Stimulated activated naive B cell treated with anti-CD40 and anti-IgM and Interleukin-4, amounts not matched to agents 10 μg/mL and 1 μg/mL and 100 μg/mL, for 72 hours (primary cell): ENCODE results near the gene IFT80.

ENCODE experiments used
- ATAC-seq, 2 donors: fragments of 150-1000 bp; cut with Tn5 transposase; replicated peaks; 2 replicates each; pipeline ENCODE4 v1.10.0; 2021; ENCODE audit warnings: moderate library complexity in 1 of 2
- DNase-seq: peaks from one replicate; pipeline ENCODE4 v3.0.0; 2021
- H3K27ac Mint-ChIP-seq: one replicate; pipeline ENCODE4 v1.8.0; 2022; ENCODE audit warnings: mild to moderate bottlenecking, mixed read lengths
- H3K27me3 Mint-ChIP-seq, 2 donors: one replicate each; pipeline ENCODE4 v1.8.0; 2022; ENCODE audit warnings: mixed read lengths in 2 of 2
- H3K36me3 Mint-ChIP-seq, 2 donors: one replicate each; pipeline ENCODE4 v1.8.0; 2022; ENCODE audit warnings: mixed read lengths in 2 of 2, mild to moderate bottlenecking in 1 of 2
- H3K4me1 Mint-ChIP-seq, 2 donors: one replicate each; pipeline ENCODE4 v1.8.0; 2022; ENCODE audit warnings: mixed read lengths in 2 of 2, mild to moderate bottlenecking in 1 of 2
- H3K4me3 Mint-ChIP-seq, 2 donors: one replicate each; pipeline ENCODE4 v1.8.0; 2022; ENCODE audit warnings: mild to moderate bottlenecking in 2 of 2, mixed read lengths in 2 of 2, moderate library complexity in 1 of 2
- H3K9me3 Mint-ChIP-seq, 2 donors: one replicate each; pipeline ENCODE4 v1.8.0; 2022; ENCODE audit warnings: mixed read lengths in 2 of 2, mild to moderate bottlenecking in 1 of 2

Gene IFT80

GRCh38 chr3:160390565-160391138, 8.4 kb downstream of the IFT80 start:
- no peak for ATAC-seq
- Mint-ChIP-seq H3K27me3 (no peaks in the 10 kb centered on the region), H3K9me3 (no peaks in the 10 kb centered on the region), H3K4me3 (no peak overlapping the region), H3K4me1 (peaks cover 1 to 6% of the 10 kb centered on the region in 2 donors), H3K36me3 (peaks cover 8 to 14% of the 10 kb centered on the region in 2 donors), H3K27ac (no peak overlapping the region)
- DNase-seq, result no peak

- DNase-seq, result no peak
- Mint-ChIP-seq H3K27ac (no peak overlapping the region), H3K27me3 (no peaks in the 10 kb centered on the region), H3K4me1 (peaks cover 0 to 5% of the 10 kb centered on the region in 2 donors), H3K4me3 (no peak overlapping the region), H3K9me3 (no peaks in the 10 kb centered on the region), H3K36me3 (peaks cover 18 to 19% of the 10 kb centered on the region in 2 donors)
- ATAC-seq, result no peak
Measured at GRCh38 chr3:160384639-160385318, 14.2 kb downstream of the IFT80 start.

- Mint-ChIP-seq H3K36me3 (peaks cover 7 to 13% of the 10 kb centered on the region in 2 donors), H3K27ac (no peak overlapping the region), H3K4me3 (no peak overlapping the region), H3K9me3 (no peaks in the 10 kb centered on the region), H3K4me1 (peaks cover 0 to 5% of the 10 kb centered on the region in 2 donors), H3K27me3 (no peaks in the 10 kb centered on the region)
- DNase-seq (no peak), ATAC-seq (no peak)
Measured at GRCh38 chr3:160381470-160381869, 17.6 kb downstream of the IFT80 start.

- Mint-ChIP-seq H3K27me3 (no peaks in the 10 kb centered on the region), H3K27ac (no peak overlapping the region), H3K36me3 (peaks cover 7 to 17% of the 10 kb centered on the region in 2 donors), H3K9me3 (no peaks in the 10 kb centered on the region), H3K4me1 (no peaks in the 10 kb centered on the region), H3K4me3 (no peak overlapping the region)
- DNase-seq (no peak), ATAC-seq (no peak)
Measured at GRCh38 chr3:160379628-160380214, 19.3 kb downstream of the IFT80 start.

GRCh38 chr3:160378331-160379109, 20.5 kb downstream of the IFT80 start:
- Mint-ChIP-seq H3K27ac (no peak overlapping the region), H3K4me1 (no peaks in the 10 kb centered on the region), H3K27me3 (no peaks in the 10 kb centered on the region), H3K4me3 (no peak overlapping the region), H3K9me3 (no peaks in the 10 kb centered on the region), H3K36me3 (peaks cover 14 to 29% of the 10 kb centered on the region in 2 donors)
- DNase-seq (no peak), ATAC-seq (no peak)

- DNase-seq, result no peak
- Mint-ChIP-seq H3K27me3 (no peaks in the 10 kb centered on the region), H3K36me3 (peaks cover 11 to 31% of the 10 kb centered on the region in 2 donors)
Measured at GRCh38 chr3:160376681-160377080, 22.3 kb downstream of the IFT80 start.

GRCh38 chr3:160374925-160375324, 24.1 kb downstream of the IFT80 start:
- H3K36me3 Mint-ChIP-seq, result peaks cover 16 to 35% of the 10 kb centered on the region in 2 donors
- ATAC-seq (no peak), DNase-seq (no peak)
- H3K27me3 Mint-ChIP-seq, result no peaks in the 10 kb centered on the region
- H3K9me3 Mint-ChIP-seq, result no peaks in the 10 kb centered on the region
- H3K27ac Mint-ChIP-seq, result no peak overlapping the region
- no peak overlapping the region for H3K4me3 Mint-ChIP-seq
- peaks cover 7 to 14% of the 10 kb centered on the region in 2 donors for H3K4me1 Mint-ChIP-seq

More at GRCh38 chr3:160376681-160377080, 22.3 kb downstream of the IFT80 start:
- no peaks in the 10 kb centered on the region for H3K4me1 Mint-ChIP-seq
- H3K9me3 Mint-ChIP-seq, result no peaks in the 10 kb centered on the region
- ATAC-seq, result no peak
- no peak overlapping the region for H3K4me3 Mint-ChIP-seq
- no peak overlapping the region for H3K27ac Mint-ChIP-seq

- no peaks in the 10 kb centered on the region for H3K9me3 Mint-ChIP-seq
- H3K4me1 Mint-ChIP-seq, result peaks cover 7 to 16% of the 10 kb centered on the region in 2 donors
- ATAC-seq (no peak), DNase-seq (no peak)
- H3K27me3 Mint-ChIP-seq, result no peaks in the 10 kb centered on the region
- peaks cover 14 to 32% of the 10 kb centered on the region in 2 donors for H3K36me3 Mint-ChIP-seq
- no peak overlapping the region for H3K4me3 Mint-ChIP-seq
- H3K27ac Mint-ChIP-seq, result no peak overlapping the region
Measured at GRCh38 chr3:160374472-160374871, 24.6 kb downstream of the IFT80 start.

GRCh38 chr3:160373655-160374054, 25.4 kb downstream of the IFT80 start:
- DNase-seq (no peak), ATAC-seq (no peak)
- no peaks in the 10 kb centered on the region for H3K27me3 Mint-ChIP-seq
- H3K36me3 Mint-ChIP-seq, result peaks cover 14 to 32% of the 10 kb centered on the region in 2 donors
- H3K4me1 Mint-ChIP-seq, result peaks cover 7 to 16% of the 10 kb centered on the region in 2 donors
- no peak overlapping the region for H3K27ac Mint-ChIP-seq
- H3K9me3 Mint-ChIP-seq, result no peaks in the 10 kb centered on the region
- no peak overlapping the region for H3K4me3 Mint-ChIP-seq

- Mint-ChIP-seq H3K36me3 (peaks cover 14 to 32% of the 10 kb centered on the region in 2 donors), H3K4me1 (peaks cover 7 to 16% of the 10 kb centered on the region in 2 donors), H3K27ac (no peak overlapping the region), H3K9me3 (no peaks in the 10 kb centered on the region), H3K4me3 (no peak overlapping the region), H3K27me3 (no peaks in the 10 kb centered on the region)
- ATAC-seq, result no peak
- no peak for DNase-seq
Measured at GRCh38 chr3:160372780-160373179, 26.2 kb downstream of the IFT80 start.

GRCh38 chr3:160370987-160371857, 27.8 kb downstream of the IFT80 start:
- ATAC-seq, result no peak
- peaks cover 7 to 16% of the 10 kb centered on the region in 2 donors for H3K4me1 Mint-ChIP-seq
- no peak overlapping the region for H3K27ac Mint-ChIP-seq
- DNase-seq, result no peak
- H3K36me3 Mint-ChIP-seq, result peaks cover 20 to 36% of the 10 kb centered on the region in 2 donors
- no peaks in the 10 kb centered on the region for H3K9me3 Mint-ChIP-seq
- H3K4me3 Mint-ChIP-seq, result no peak overlapping the region
- H3K27me3 Mint-ChIP-seq, result no peaks in the 10 kb centered on the region

GRCh38 chr3:160369784-160370183, 29.2 kb downstream of the IFT80 start:
- H3K36me3 Mint-ChIP-seq, result peaks cover 20 to 35% of the 10 kb centered on the region in 2 donors
- H3K9me3 Mint-ChIP-seq, result no peaks in the 10 kb centered on the region
- peaks cover 7 to 16% of the 10 kb centered on the region in 2 donors for H3K4me1 Mint-ChIP-seq
- H3K4me3 Mint-ChIP-seq, result no peak overlapping the region
- DNase-seq, result no peak
- no peak for ATAC-seq
- H3K27ac Mint-ChIP-seq, result no peak overlapping the region
- no peaks in the 10 kb centered on the region for H3K27me3 Mint-ChIP-seq

- no peak overlapping the region for H3K27ac Mint-ChIP-seq
- no peaks in the 10 kb centered on the region for H3K27me3 Mint-ChIP-seq
- ATAC-seq (peak; percentile 85 to 93), DNase-seq (no peak)
- H3K4me3 Mint-ChIP-seq, result no peak overlapping the region
- H3K4me1 Mint-ChIP-seq, result peaks cover 7 to 16% of the 10 kb centered on the region in 2 donors
- H3K36me3 Mint-ChIP-seq, result peaks cover 16 to 33% of the 10 kb centered on the region in 2 donors
- no peaks in the 10 kb centered on the region for H3K9me3 Mint-ChIP-seq
Measured at GRCh38 chr3:160368804-160369203, 30.2 kb downstream of the IFT80 start.
